ENCODE measurements around the gene MYL11.

GRCh38 chr16:30368792-30369090, 5.9 kb upstream of the MYL11 start:
- TF ChIP-seq CTCF (IDR thresholded peaks at IDR 0.05) (no peak), POLR2AphosphoS5 (IDR thresholded peaks at IDR 0.05) (no peak), EP300 (IDR thresholded peaks at IDR 0.05; ENCODE audit: low read depth) (no peak)
